DND-41 (cell line): ENCODE data around the gene ADGRG7.

Experiments
- ATAC-seq: fragments of 200-7000 bp; cut with Tn5 transposase; 3 replicates; pipeline ENCODE4 v1.9.1; 2021; ENCODE audit warnings: low read depth; ENCODE audit not compliant: insufficient read depth
- DNase-seq: peaks from one replicate; pipeline ENCODE4 v3.0.0-alpha.2; 2020
- H2AFZ ChIP-seq: 2 replicates; pipeline ENCODE4 v1.6.0; 2012; ENCODE audit warnings: low read depth, low read length
- H3K27ac ChIP-seq: 2 replicates; pipeline ENCODE4 v1.5.1; 2012; ENCODE audit warnings: low read length, inconsistent platforms
- H3K27me3 ChIP-seq: fragments of 200-600 bp; sonication (generic); 2 replicates; pipeline ENCODE4 v1.6.0; 2012; ENCODE audit warnings: low read length, mild to moderate bottlenecking, inconsistent platforms; ENCODE audit not compliant: insufficient read depth, poor library complexity
- H3K36me3 ChIP-seq: 2 replicates; pipeline ENCODE4 v1.5.1; 2012; ENCODE audit warnings: low read length, inconsistent platforms; ENCODE audit not compliant: insufficient read depth
- H3K4me1 ChIP-seq: 2 replicates; pipeline ENCODE4 v1.5.1; 2012; ENCODE audit warnings: mild to moderate bottlenecking, low read length; ENCODE audit not compliant: insufficient read depth
- H3K4me2 ChIP-seq: 2 replicates; pipeline ENCODE4 v1.6.0; 2012; ENCODE audit warnings: mild to moderate bottlenecking, moderate library complexity, low read length, inconsistent platforms; ENCODE audit not compliant: insufficient read depth
- H3K4me3 ChIP-seq, 2 experiments: fragments of 200-600 bp in 1 of 2; shearing (Covaris generic) in 1 of 2; 2 replicates each; pipeline ENCODE4 v1.5.1; 2012 to 2016; ENCODE audit warnings: inconsistent platforms in 2 of 2, low read length in 2 of 2, mild to moderate bottlenecking in 2 of 2, low read depth in 1 of 2, moderate library complexity in 1 of 2
- H3K79me2 ChIP-seq: 2 replicates; pipeline ENCODE4 v1.6.0; 2012; ENCODE audit warnings: low read length, inconsistent platforms; ENCODE audit not compliant: insufficient read depth
- H3K9ac ChIP-seq: 2 replicates; pipeline ENCODE4 v1.6.0; 2012; ENCODE audit warnings: low read depth, mild to moderate bottlenecking, inconsistent platforms, low read length, moderate library complexity
- H3K9me3 ChIP-seq: 2 replicates; pipeline ENCODE4 v1.5.1; 2012; ENCODE audit warnings: low read length, moderate library complexity, mild to moderate bottlenecking, inconsistent platforms; ENCODE audit not compliant: insufficient read depth, severe bottlenecking
- H4K20me1 ChIP-seq: 2 replicates; pipeline ENCODE4 v1.6.0; 2012; ENCODE audit warnings: low read length; ENCODE audit not compliant: insufficient read depth
- EZH2 ChIP-seq: IDR thresholded peaks from 3 replicates; pipeline ENCODE4 v1.6.1; 2012; ENCODE audit warnings: borderline replicate concordance, low read depth, mild to moderate bottlenecking, moderate library complexity, low read length, inconsistent platforms; ENCODE audit not compliant: severe bottlenecking
- TF ChIP-seq, protein P1 (sequence below): IDR thresholded peaks from 2 replicates; pipeline ENCODE4 v1.5.1; 2012; ENCODE audit warnings: borderline replicate concordance, low read length, moderate library complexity, mild to moderate bottlenecking; ENCODE audit not compliant: poor library complexity, severe bottlenecking; ENCODE audit errors: extremely low read depth

The ADGRG7 gene

GRCh38 chr3:100562224-100562857 is 47.1 kb upstream of the ADGRG7 start:
- H3K36me3 ChIP-seq: no peaks in the 10 kb centered on the region
- DNase-seq: no peak
- H3K9me3 ChIP-seq: no peaks in the 10 kb centered on the region
- no peaks in the 10 kb centered on the region for H4K20me1 ChIP-seq
- no peaks in the 10 kb centered on the region for H3K27me3 ChIP-seq
- H3K27ac ChIP-seq: no peak overlapping the region
- TF ChIP-seq, protein P1, sequence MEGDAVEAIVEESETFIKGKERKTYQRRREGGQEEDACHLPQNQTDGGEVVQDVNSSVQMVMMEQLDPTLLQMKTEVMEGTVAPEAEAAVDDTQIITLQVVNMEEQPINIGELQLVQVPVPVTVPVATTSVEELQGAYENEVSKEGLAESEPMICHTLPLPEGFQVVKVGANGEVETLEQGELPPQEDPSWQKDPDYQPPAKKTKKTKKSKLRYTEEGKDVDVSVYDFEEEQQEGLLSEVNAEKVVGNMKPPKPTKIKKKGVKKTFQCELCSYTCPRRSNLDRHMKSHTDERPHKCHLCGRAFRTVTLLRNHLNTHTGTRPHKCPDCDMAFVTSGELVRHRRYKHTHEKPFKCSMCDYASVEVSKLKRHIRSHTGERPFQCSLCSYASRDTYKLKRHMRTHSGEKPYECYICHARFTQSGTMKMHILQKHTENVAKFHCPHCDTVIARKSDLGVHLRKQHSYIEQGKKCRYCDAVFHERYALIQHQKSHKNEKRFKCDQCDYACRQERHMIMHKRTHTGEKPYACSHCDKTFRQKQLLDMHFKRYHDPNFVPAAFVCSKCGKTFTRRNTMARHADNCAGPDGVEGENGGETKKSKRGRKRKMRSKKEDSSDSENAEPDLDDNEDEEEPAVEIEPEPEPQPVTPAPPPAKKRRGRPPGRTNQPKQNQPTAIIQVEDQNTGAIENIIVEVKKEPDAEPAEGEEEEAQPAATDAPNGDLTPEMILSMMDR: no peak
- no peak for TF ChIP-seq EZH2
- H3K4me1 ChIP-seq: no peaks in the 10 kb centered on the region
- no peak overlapping the region for H3K9ac ChIP-seq
- no peak overlapping the region for H3K4me2 ChIP-seq
- no peak overlapping the region for H2AFZ ChIP-seq
- ATAC-seq: no peak
- no peak overlapping the region for H3K4me3 ChIP-seq
- no peaks in the 10 kb centered on the region for H3K79me2 ChIP-seq

- Histone ChIP-seq H3K36me3 (no peaks in the 10 kb centered on the region), H3K4me1 (no peaks in the 10 kb centered on the region), H3K27ac (no peak overlapping the region), H3K9me3 (no peaks in the 10 kb centered on the region), H3K9ac (no peak overlapping the region), H3K79me2 (no peaks in the 10 kb centered on the region), H3K4me2 (no peak overlapping the region), H4K20me1 (no peaks in the 10 kb centered on the region), H3K4me3 (no peak overlapping the region), H2AFZ (no peak overlapping the region), H3K27me3 (no peaks in the 10 kb centered on the region)
- no peak for TF ChIP-seq EZH2
- TF ChIP-seq, protein P1: no peak
- ATAC-seq: no peak
- DNase-seq: no peak
Observed at GRCh38 chr3:100563228-100563627, 46.2 kb upstream of the ADGRG7 start.

GRCh38 chr3:100563652-100564211 is 45.7 kb upstream of the ADGRG7 start:
- no peaks in the 10 kb centered on the region for H3K9me3 ChIP-seq
- no peaks in the 10 kb centered on the region for H3K36me3 ChIP-seq
- H3K9ac ChIP-seq: no peak overlapping the region
- DNase-seq (no peak), ATAC-seq (no peak)
- TF ChIP-seq EZH2: no peak
- TF ChIP-seq, protein P1: no peak
- no peaks in the 10 kb centered on the region for H3K4me1 ChIP-seq
- H2AFZ ChIP-seq: no peak overlapping the region
- H3K27ac ChIP-seq: no peak overlapping the region
- H3K4me3 ChIP-seq: no peak overlapping the region
- no peaks in the 10 kb centered on the region for H3K27me3 ChIP-seq
- H3K79me2 ChIP-seq: no peaks in the 10 kb centered on the region
- H4K20me1 ChIP-seq: no peaks in the 10 kb centered on the region
- H3K4me2 ChIP-seq: no peak overlapping the region
